H1 (cell line): Measurements from ENCODE around the gene SERPINA1. TPM values are rescaled to one million over a fixed set of nuclear protein-coding genes. Genes with fewer than 3 reads are reported as not detected.

Experiments
- CTCF ChIA-PET: fragments of 300-600 bp; sonication (Branson Sonifier 250); formaldehyde crosslinking; loops from one replicate; lab custom pipeline; 2021; ENCODE audit not compliant: partially characterized antibody; lab: Charles Lee
- POLR2A ChIA-PET: fragments of 300-600 bp; sonication (Branson Sonifier 250); formaldehyde crosslinking; loops from one replicate; lab custom pipeline; 2021; ENCODE audit warnings: inconsistent platforms; ENCODE audit not compliant: partially characterized antibody; lab: Charles Lee
- DNase-seq, 2 experiments: peaks; one replicate each; pipeline versions ENCODE4 v3.0.0 to v3.0.0-alpha.2; 2010 to 2022; ENCODE audit warnings: low spot score in 2 of 2, low read depth in 1 of 2, mixed read lengths in 1 of 2
- FAIRE-seq: peaks from 2 replicates; lab custom pipeline; 2011; peaks lifted over from hg19 to GRCh38; lab: Jason Lieb, UNC
- H2AFZ ChIP-seq: 2 replicates; pipeline ENCODE4 v1.8.1; 2012; ENCODE audit warnings: low read length, inconsistent platforms
- H2AK5ac ChIP-seq: 2 replicates; pipeline ENCODE4 v1.6.1; 2013; ENCODE audit warnings: low read depth, low read length
- H2BK120ac ChIP-seq: replicated peaks from 2 replicates; pipeline ENCODE3; 2013; ENCODE audit warnings: low read depth, low read length, inconsistent platforms
- H2BK12ac ChIP-seq: 2 replicates; pipeline ENCODE4 v1.6.1; 2013; ENCODE audit warnings: low read depth, low read length
- H2BK15ac ChIP-seq: 2 replicates; pipeline ENCODE4 v1.6.1; 2013; ENCODE audit warnings: low read length
- H2BK20ac ChIP-seq: 2 replicates; pipeline ENCODE4 v1.6.1; 2013; ENCODE audit warnings: low read length
- H2BK5ac ChIP-seq: 2 replicates; pipeline ENCODE4 v1.6.1; 2013; ENCODE audit warnings: low read depth, low read length
- H3K14ac ChIP-seq: 2 replicates; pipeline ENCODE4 v1.6.1; 2013; ENCODE audit warnings: inconsistent platforms; ENCODE audit not compliant: insufficient read length
- H3K18ac ChIP-seq: 2 replicates; pipeline ENCODE4 v1.6.1; 2013; ENCODE audit warnings: low read length; ENCODE audit errors: extremely low read depth
- H3K23ac ChIP-seq: 2 replicates; pipeline ENCODE4 v1.6.1; 2013; ENCODE audit warnings: inconsistent platforms; ENCODE audit not compliant: insufficient read length
- H3K23me2 ChIP-seq: 2 replicates; pipeline ENCODE4 v1.6.1; 2013; ENCODE audit warnings: low read depth, low read length
- H3K27ac ChIP-seq: 2 replicates; pipeline ENCODE4 v1.6.1; 2011; ENCODE audit warnings: low read depth, low read length, inconsistent platforms
- H3K27me3 ChIP-seq, 4 experiments: replicated peaks in 1 of 4; 1 replicate in 1 of 4; 2 replicates in 3 of 4; pipeline versions ENCODE4 v1.6.1 to v1.8.1; 2011 to 2013; ENCODE audit warnings: low read length in 3 of 4, mild to moderate bottlenecking in 3 of 4, inconsistent platforms in 2 of 4, mixed read lengths in 2 of 4, moderate library complexity in 1 of 4; ENCODE audit not compliant: control insufficient read depth in 3 of 4, insufficient read depth in 3 of 4; ENCODE audit errors: extremely low read depth in 1 of 4
- H3K36me3 ChIP-seq, 4 experiments: 2 replicates each; pipeline versions ENCODE4 v1.6.1 to v1.8.1; 2011 to 2013; ENCODE audit warnings: mild to moderate bottlenecking in 4 of 4, low read length in 3 of 4, moderate library complexity in 2 of 4, control low read depth in 1 of 4, inconsistent platforms in 1 of 4; ENCODE audit not compliant: insufficient read depth in 4 of 4, control insufficient read depth in 2 of 4
- H3K4ac ChIP-seq: replicated peaks from 2 replicates; pipeline ENCODE3; 2013; ENCODE audit warnings: low read length, low read depth, mixed read lengths, inconsistent platforms; ENCODE audit not compliant: insufficient read length
- H3K4me1 ChIP-seq, 4 experiments: replicated peaks in 1 of 4; 1 replicate in 1 of 4; 2 replicates in 3 of 4; pipeline versions ENCODE4 v1.6.1 to v1.8.1; 2011 to 2013; ENCODE audit warnings: low read length in 3 of 4, inconsistent platforms in 2 of 4, mixed read lengths in 1 of 4; ENCODE audit not compliant: insufficient read depth in 4 of 4, control insufficient read depth in 3 of 4
- H3K4me2 ChIP-seq, 2 experiments: 2 replicates each; pipeline versions ENCODE4 v1.6.1 to v1.8.1; 2011 to 2013; ENCODE audit warnings: low read depth in 2 of 2, low read length in 2 of 2, control low read depth in 1 of 2, inconsistent platforms in 1 of 2, mild to moderate bottlenecking in 1 of 2; ENCODE audit not compliant: insufficient read depth in 1 of 2
- H3K4me3 ChIP-seq, 4 experiments: fragments of 200-600, 300-600 bp in 1 of 4; sonication (generic), shearing (Covaris generic), sonication (Bioruptor Twin) in 1 of 4; 2 replicates each; pipeline versions ENCODE4 v1.5.1 to v1.8.1; 2011 to 2016; ENCODE audit warnings: low read length in 4 of 4, low read depth in 3 of 4, control low read depth in 2 of 4, inconsistent platforms in 2 of 4, mild to moderate bottlenecking in 2 of 4, mixed read lengths in 1 of 4, moderate library complexity in 1 of 4; ENCODE audit not compliant: insufficient read depth in 2 of 4; ENCODE audit errors: extremely low read depth in 1 of 4
- H3K56ac ChIP-seq: replicated peaks from 2 replicates; pipeline ENCODE3; 2013; ENCODE audit warnings: low read depth, mild to moderate bottlenecking, mixed read lengths, low read length, inconsistent platforms; ENCODE audit not compliant: insufficient read length
- H3K79me1 ChIP-seq: 2 replicates; pipeline ENCODE4 v1.6.1; 2013; ENCODE audit warnings: low read depth, low read length, control low read depth
- H3K79me2 ChIP-seq, 2 experiments: 2 replicates each; pipeline versions ENCODE4 v1.6.1 to v1.8.1; 2012 to 2013; ENCODE audit warnings: low read length in 2 of 2, mild to moderate bottlenecking in 2 of 2, inconsistent platforms in 1 of 2; ENCODE audit not compliant: insufficient read depth in 2 of 2, control insufficient read depth in 1 of 2
- H3K9ac ChIP-seq, 4 experiments: replicated peaks in 1 of 4; 1 replicate in 1 of 4; 2 replicates in 3 of 4; pipeline versions ENCODE4 v1.6.1 to v1.8.1; 2011 to 2013; ENCODE audit warnings: low read depth in 3 of 4, low read length in 3 of 4, control low read depth in 2 of 4, mild to moderate bottlenecking in 2 of 4, moderate library complexity in 2 of 4, inconsistent platforms in 1 of 4; ENCODE audit errors: extremely low read depth in 1 of 4
- H3K9me3 ChIP-seq, 2 experiments: 2 replicates each; pipeline versions ENCODE4 v1.6.1 to v1.8.1; 2012 to 2013; ENCODE audit warnings: mild to moderate bottlenecking in 2 of 2, moderate library complexity in 2 of 2, control low read depth in 1 of 2, inconsistent platforms in 1 of 2, low read depth in 1 of 2, low read length in 1 of 2, mixed read lengths in 1 of 2; ENCODE audit not compliant: insufficient read depth in 2 of 2
- H4K20me1 ChIP-seq, 2 experiments: replicated peaks in 1 of 2; 2 replicates each; pipeline versions ENCODE3 to v1.8.1; 2011 to 2013; ENCODE audit warnings: inconsistent platforms in 2 of 2, low read length in 2 of 2, mild to moderate bottlenecking in 1 of 2; ENCODE audit not compliant: insufficient read depth in 2 of 2, control insufficient read depth in 1 of 2
- H4K5ac ChIP-seq: 2 replicates; pipeline ENCODE4 v1.6.1; 2013; ENCODE audit warnings: low read length, low read depth, mixed read lengths, inconsistent platforms; ENCODE audit not compliant: insufficient read length
- H4K8ac ChIP-seq: 2 replicates; pipeline ENCODE4 v1.8.0; 2013; ENCODE audit warnings: mild to moderate bottlenecking, moderate library complexity, low read length, inconsistent platforms; ENCODE audit not compliant: insufficient read depth; ENCODE audit errors: extremely low read depth
- H4K91ac ChIP-seq: replicated peaks from 2 replicates; pipeline ENCODE3; 2013; ENCODE audit warnings: low read length, mixed read lengths, inconsistent platforms; ENCODE audit not compliant: insufficient read length
- ASH2L ChIP-seq: fragments of 200-600, 300-600 bp; sonication (generic); IDR thresholded peaks from one replicate; pipeline ENCODE4 v1.7.1; 2017; ENCODE audit warnings: low read length
- CBX8 ChIP-seq: fragments of 300-800, 300-1000 bp; sonication (generic); IDR thresholded peaks from 2 replicates; pipeline ENCODE4 v1.7.1; 2016; ENCODE audit warnings: low read depth, low read length, borderline replicate concordance
- CHD2 ChIP-seq: IDR thresholded peaks from 2 replicates; pipeline ENCODE4 v1.6.1; 2012; ENCODE audit warnings: low read length, improper control_type of control experiment
- CREB1 ChIP-seq: IDR thresholded peaks from 2 replicates; pipeline ENCODE4 v1.6.1; 2012; ENCODE audit warnings: inconsistent platforms
- EZH2 ChIP-seq: fragments of 200-600 bp; sonication (generic); IDR thresholded peaks from 2 replicates; pipeline ENCODE4 v1.7.1; 2012; ENCODE audit warnings: low read depth, mild to moderate bottlenecking, moderate library complexity, low read length, inconsistent platforms; ENCODE audit not compliant: severe bottlenecking
- HDAC2 ChIP-seq, 2 experiments: fragments of 300-600 bp in 1 of 2; sonication (generic) in 1 of 2; IDR thresholded peaks; 2 replicates each; pipeline ENCODE4 v1.6.1; 2011 to 2012; ENCODE audit warnings: low read depth in 2 of 2, low read length in 2 of 2, mild to moderate bottlenecking in 2 of 2, moderate library complexity in 2 of 2, borderline replicate concordance in 1 of 2, inconsistent platforms in 1 of 2
- KDM5A ChIP-seq: fragments of 200-600 bp; IDR thresholded peaks from 2 replicates; pipeline ENCODE4 v1.7.1; 2012; ENCODE audit warnings: mild to moderate bottlenecking, low read length, inconsistent platforms, mixed read lengths
- POLR2A ChIP-seq, 2 experiments: IDR thresholded peaks; 1 replicate in 1 of 2; 2 replicates in 1 of 2; pipeline ENCODE4 v1.6.1; 2011; ENCODE audit warnings: low read depth in 2 of 2, low read length in 2 of 2, mild to moderate bottlenecking in 2 of 2; ENCODE audit errors: control extremely low read depth in 1 of 2
- RBBP5 ChIP-seq: IDR thresholded peaks from 2 replicates; pipeline ENCODE4 v1.7.1; 2012; ENCODE audit warnings: low read depth, mild to moderate bottlenecking, inconsistent platforms, low read length, moderate library complexity, borderline replicate concordance
- RXRA ChIP-seq: IDR thresholded peaks from 2 replicates; pipeline ENCODE4 v1.6.1; 2011; ENCODE audit warnings: low read depth, mild to moderate bottlenecking, low read length, moderate library complexity; ENCODE audit not compliant: insufficient read depth
- SAP30 ChIP-seq: fragments of 300-600 bp; sonication (generic); IDR thresholded peaks from 2 replicates; pipeline ENCODE4 v1.7.1; 2012; ENCODE audit warnings: low read length, moderate library complexity, mild to moderate bottlenecking, inconsistent platforms; ENCODE audit not compliant: insufficient read depth, insufficient replicate concordance
- SIN3A ChIP-seq, 2 experiments: IDR thresholded peaks in 1 of 2; conservative IDR thresholded peaks in 1 of 2; 2 replicates each; pipeline ENCODE4 v1.6.1; 2011 to 2012; ENCODE audit warnings: low read length in 2 of 2, improper control_type of control experiment in 1 of 2, low read depth in 1 of 2, mild to moderate bottlenecking in 1 of 2
- SIRT6 ChIP-seq: IDR thresholded peaks from one replicate; pipeline ENCODE4 v1.7.1; 2012; ENCODE audit warnings: low read length, inconsistent platforms
- SP1 ChIP-seq: IDR thresholded peaks from 2 replicates; pipeline ENCODE4 v1.6.1; 2011; ENCODE audit warnings: low read depth, low read length
- SP2 ChIP-seq: IDR thresholded peaks from 2 replicates; pipeline ENCODE4 v1.6.1; 2012; ENCODE audit warnings: mild to moderate bottlenecking, low read length, inconsistent platforms
- SRF ChIP-seq: IDR thresholded peaks from 2 replicates; pipeline ENCODE4 v1.6.1; 2011; ENCODE audit warnings: mild to moderate bottlenecking, low read depth, low read length, moderate library complexity
- polyA plus RNA-seq, 7 experiments: library from polyadenylated mRNA; depleted of rRNA in 3 of 7; stranded (reverse) in 5 of 7; unstranded in 2 of 7; fragments of >200 nt in 5 of 7; fragments of 200-250 nt in 2 of 7; gene quantifications; 1 replicate in 5 of 7; 2 replicates in 1 of 7; 4 replicates in 1 of 7; pipeline versions ENCODE4 v1.2.1 to v1.2.3, GENCODE V29; 2011 to 2013; ENCODE audit warnings: missing spikeins in 2 of 7, mixed read lengths in 2 of 7
- total RNA-seq: library from RNA; stranded (reverse); fragmentation: NEBNext Ultra II Directional; extraction: Animal tissue kit (Norgen Biotek cat#: 25700); gene quantifications from 2 replicates; pipeline ENCODE4 v1.2.1, GENCODE V29; 2021

SERPINA1 gene
- total and polyA plus RNA-seq, 2 of the 8 experiments (the other 6 are each of a cell fraction or from before 2014, with no cell fraction given) = 0.08 TPM; not detected in 1

- Histone ChIP-seq H3K79me1 (no peaks in the 10 kb centered on the region), H3K36me3 (peaks cover 0 to 9% (median 2%) of the 10 kb centered on the region in 4 experiments; a peak in 2 of 8 replicates), H3K9me3 (peaks cover 9 to 11% of the 10 kb centered on the region in 2 experiments), H4K5ac (no peak overlapping the region), H3K79me2 (no peaks in the 10 kb centered on the region), H3K18ac (no peak overlapping the region), H3K23me2 (no peaks in the 10 kb centered on the region), H3K27ac (no peak overlapping the region), H3K27me3 (no peaks in the 10 kb centered on the region), H3K56ac (no peak overlapping the region), H2BK15ac (no peak overlapping the region), H2BK20ac (no peak overlapping the region), H2AFZ (no peak overlapping the region), H3K9ac (no peak overlapping the region), H2BK5ac (no peak overlapping the region), H3K4me1 (peaks cover 0 to 3% (median 0%) of the 10 kb centered on the region in 4 experiments; a peak in 1 of 7 replicates), H3K23ac (no peak overlapping the region), H3K4ac (no peak overlapping the region), H3K4me2 (no peak overlapping the region), H4K8ac (no peak overlapping the region), H2BK12ac (no peak overlapping the region), H2BK120ac (no peak overlapping the region), H4K91ac (no peak overlapping the region), H2AK5ac (no peak overlapping the region), H3K14ac (no peak overlapping the region), H4K20me1 (no peaks in the 10 kb centered on the region), H3K4me3 (peak overlapping the region in 1 of 4 experiments; percentile 0; a peak in 1 of 8 replicates)
- ChIA-PET CTCF (interaction anchor here (0.7 to 1.5 kb wide), 4 partner anchors 9 to 52 kb away, joined by 3 to 10 read pairs (median 4); no protein-coding TSS in a partner anchor), POLR2A (no interaction called here)
- no peak for FAIRE-seq
- no peak for DNase-seq
- TF ChIP-seq ASH2L = no peak
- TF ChIP-seq CHD2 = no peak
- TF ChIP-seq SP2 = no peak
- TF ChIP-seq POLR2A (IDR thresholded peaks at IDR 0.05; ENCODE audit: control extremely low read depth in 1 of 2, low read depth in 2 of 2, low read length in 2 of 2) = no peak
- TF ChIP-seq SIRT6 = no peak
- TF ChIP-seq CREB1 = no peak
- no peak for TF ChIP-seq KDM5A
- TF ChIP-seq CBX8 = no peak
- no peak for TF ChIP-seq SRF
- no peak for TF ChIP-seq SP1
- TF ChIP-seq SIN3A (conservative IDR thresholded peaks at IDR 0.05 in 1 of 2, IDR thresholded peaks at IDR 0.05 in 1 of 2; ENCODE audit: low read depth in 1 of 2, low read length in 2 of 2) = no peak
- no peak for TF ChIP-seq EZH2
- TF ChIP-seq RBBP5 = no peak
- no peak for TF ChIP-seq RXRA
- no peak for TF ChIP-seq HDAC2 (IDR thresholded peaks at IDR 0.05; ENCODE audit: borderline replicate concordance in 1 of 2, low read depth in 2 of 2, low read length in 2 of 2)
- no peak for TF ChIP-seq SAP30
Measured at GRCh38 chr14:94406910-94407309, 18.5 kb upstream of the SERPINA1 start.
